T-helper 2 cell (primary cell): ENCODE data around the gene NARF.
A peak's percentile ranks its signal among the peaks of the same experiment; 100 is the strongest.

Experiments
- DNase-seq, 5 experiments: peaks; one replicate each; pipeline versions ENCODE4 v3.0.0 to v3.0.0-alpha.2; 2012 to 2022

Gene NARF

GRCh38 chr17:82479602-82480001, 21.1 kb downstream of the NARF start:
- no peak for DNase-seq

- DNase-seq: no peak
These were observed 21.8 kb downstream of the NARF start for GRCh38 chr17:82480318-82480717.

GRCh38 chr17:82483204-82483660, 24.7 kb downstream of the NARF start:
- no peak for DNase-seq

GRCh38 chr17:82483836-82484235, 25.3 kb downstream of the NARF start:
- no peak for DNase-seq

- DNase-seq: no peak
These were observed 27.9 kb downstream of the NARF start for GRCh38 chr17:82486231-82487094.

- DNase-seq: no peak
These were observed 29.4 kb downstream of the NARF start for GRCh38 chr17:82487910-82488309.

- no peak for DNase-seq
These were observed 30.6 kb downstream of the NARF start for GRCh38 chr17:82489117-82489516.

- DNase-seq: no peak
These were observed 31.4 kb downstream of the NARF start for GRCh38 chr17:82489851-82490511.

GRCh38 chr17:82490512-82491195, 32.1 kb downstream of the NARF start:
- no peak for DNase-seq

GRCh38 chr17:82491196-82491530, 32.6 kb downstream of the NARF start:
- no peak for DNase-seq

- DNase-seq: no peak
These were observed 33.0 kb downstream of the NARF start for GRCh38 chr17:82491533-82491932.

GRCh38 chr17:82492643-82493225, 34.2 kb downstream of the NARF start:
- no peak for DNase-seq

- no peak for DNase-seq
These were observed 34.8 kb downstream of the NARF start for GRCh38 chr17:82493226-82493781.

- peak; percentile 57 to 90 (median 77) for DNase-seq
These were observed 35.9 kb downstream of the NARF start for GRCh38 chr17:82494236-82495055.

- no peak for DNase-seq
These were observed 37.4 kb downstream of the NARF start for GRCh38 chr17:82495844-82496528.

GRCh38 chr17:82496529-82497434, 38.2 kb downstream of the NARF start:
- DNase-seq: peak; percentile 80 to 94 (median 84)

- DNase-seq: peak in 4 of 5 experiments; percentile 8 to 54 (median 46)
These were observed 39.2 kb downstream of the NARF start for GRCh38 chr17:82497483-82498405.

- DNase-seq: no peak
These were observed 43.7 kb downstream of the NARF start for GRCh38 chr17:82502207-82502606.
